GM19455 (cell line): Measurements from ENCODE around the gene PXDN.

Experiments used
- ATAC-seq: cut with Tn5 transposase; IDR thresholded peaks from one replicate; pipeline ENCODE4 v1.9.1; 2021; ENCODE audit not compliant: unreplicated experiment

PXDN gene

GRCh38 chr2:1651121-1652033 is 92.9 kb downstream of the PXDN start:
- no peak for ATAC-seq

GRCh38 chr2:1650085-1650872 is 94.0 kb downstream of the PXDN start:
- ATAC-seq: no peak

- ATAC-seq: no peak
Measured at GRCh38 chr2:1649103-1650084, 94.9 kb downstream of the PXDN start.

GRCh38 chr2:1648241-1649102 is 95.8 kb downstream of the PXDN start:
- ATAC-seq: no peak

- ATAC-seq: no peak
Measured at GRCh38 chr2:1647417-1648240, 96.7 kb downstream of the PXDN start.

GRCh38 chr2:1645761-1646476 is 98.4 kb downstream of the PXDN start:
- no peak for ATAC-seq

GRCh38 chr2:1644427-1644826 is 99.9 kb downstream of the PXDN start:
- ATAC-seq: no peak

GRCh38 chr2:1642993-1643619 is 101.2 kb downstream of the PXDN start:
- no peak for ATAC-seq

- no peak for ATAC-seq
Measured at GRCh38 chr2:1642066-1642861, 102.1 kb downstream of the PXDN start.

- ATAC-seq: no peak
Measured at GRCh38 chr2:1641523-1641922, 102.8 kb downstream of the PXDN start.

- no peak for ATAC-seq
Measured at GRCh38 chr2:1640301-1641135, 103.8 kb downstream of the PXDN start.

GRCh38 chr2:1639086-1639858 is 105.0 kb downstream of the PXDN start:
- ATAC-seq: no peak

GRCh38 chr2:1638281-1638860 is 105.9 kb downstream of the PXDN start:
- ATAC-seq: no peak

- no peak for ATAC-seq
Measured at GRCh38 chr2:1636791-1637415, 107.4 kb downstream of the PXDN start.

- no peak for ATAC-seq
Measured at GRCh38 chr2:1635823-1636222, 108.5 kb downstream of the PXDN start.
